Measurements from ENCODE around the gene EGR1.
"Not testable (repeated sequence)": the region's sequence is repeated elsewhere in the genome, so short reads cannot be mapped to it uniquely, and the experiment has no call there.

Gene EGR1

GRCh38 chr5:138469540-138470321 lies 4.5 kb downstream of the EGR1 start:
- DNase-seq (ENCODE audit: low spot score): peak; percentile 90

GRCh38 chr5:138470322-138471051 lies 5.2 kb downstream of the EGR1 start:
- peak; percentile 92 for DNase-seq (ENCODE audit: low spot score)

DNA sequence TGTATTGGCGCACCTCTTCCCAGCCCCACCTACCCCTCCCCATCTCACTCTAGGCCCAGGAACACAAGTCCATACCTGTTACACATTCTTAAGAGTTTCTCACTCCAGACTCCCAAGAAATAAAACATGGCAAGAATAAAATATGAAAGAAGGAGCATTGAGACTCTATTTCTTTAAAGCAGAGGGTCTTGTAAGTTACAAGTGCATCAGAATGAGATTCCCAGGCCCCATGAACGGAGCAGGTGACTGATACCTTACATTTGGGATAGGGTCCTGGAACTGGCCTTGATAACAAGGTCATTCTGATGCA lies 5.7 kb downstream of the EGR1 start:
- no peak for DNase-seq (ENCODE audit: low spot score)

GRCh38 chr5:138472353-138472752 lies 7.1 kb downstream of the EGR1 start:
- no peak for DNase-seq (ENCODE audit: low spot score)

- not testable (repeated sequence) for DNase-seq (ENCODE audit: low spot score)
These were observed 7.9 kb downstream of the EGR1 start for GRCh38 chr5:138473151-138473550.

DNA sequence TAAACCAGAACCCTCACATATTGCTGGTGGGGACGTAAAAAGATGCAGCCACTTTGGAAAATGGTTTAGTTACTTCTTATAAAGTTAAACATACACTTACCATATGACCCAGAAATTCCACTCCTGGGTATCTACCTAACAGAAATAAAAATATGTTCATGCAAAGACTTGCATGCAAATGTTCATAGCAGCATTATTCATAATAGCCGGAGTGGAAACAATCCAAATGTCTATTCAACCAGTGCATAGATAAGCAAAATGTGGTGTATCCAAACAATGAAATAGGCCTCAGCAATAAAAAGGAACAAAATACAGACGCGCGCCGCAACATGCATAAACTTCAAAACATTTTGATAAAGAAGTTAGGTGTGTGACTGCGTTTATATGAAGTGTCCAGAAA lies 11.6 kb downstream of the EGR1 start:
- no peak for DNase-seq (ENCODE audit: low spot score)

- no peak for DNase-seq (ENCODE audit: low spot score)
These were observed 17.4 kb downstream of the EGR1 start for GRCh38 chr5:138482638-138483037.

- peak; percentile 83 for DNase-seq (ENCODE audit: low spot score)
These were observed 23.2 kb downstream of the EGR1 start for GRCh38 chr5:138488481-138488945.

- DNase-seq (ENCODE audit: low spot score): no peak
These were observed 24.4 kb downstream of the EGR1 start for GRCh38 chr5:138489683-138490061.

GRCh38 chr5:138490648-138491283 lies 25.5 kb downstream of the EGR1 start:
- no peak for DNase-seq (ENCODE audit: low spot score)

DNA sequence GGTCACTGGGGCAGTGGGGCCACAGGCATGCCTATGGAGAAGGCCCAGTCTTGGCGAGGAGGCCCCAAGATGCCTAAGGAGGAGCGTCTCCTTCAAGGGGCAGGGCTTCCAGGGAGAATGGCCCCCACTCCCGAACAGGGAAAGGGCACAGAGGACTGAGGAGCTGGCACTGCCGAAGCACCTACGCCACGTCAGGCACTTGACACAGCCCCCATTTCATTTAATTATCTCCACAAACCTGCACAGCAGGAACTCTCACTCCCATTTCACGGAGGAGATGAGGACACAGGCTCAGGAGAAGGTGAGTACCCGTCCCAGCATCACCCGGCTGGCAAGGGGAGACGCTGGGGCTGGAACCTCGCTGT lies 26.0 kb downstream of the EGR1 start:
- DNase-seq (ENCODE audit: low spot score): no peak

- DNase-seq (ENCODE audit: low spot score): peak; percentile 87
These were observed 26.6 kb downstream of the EGR1 start for GRCh38 chr5:138491669-138492559.

DNA sequence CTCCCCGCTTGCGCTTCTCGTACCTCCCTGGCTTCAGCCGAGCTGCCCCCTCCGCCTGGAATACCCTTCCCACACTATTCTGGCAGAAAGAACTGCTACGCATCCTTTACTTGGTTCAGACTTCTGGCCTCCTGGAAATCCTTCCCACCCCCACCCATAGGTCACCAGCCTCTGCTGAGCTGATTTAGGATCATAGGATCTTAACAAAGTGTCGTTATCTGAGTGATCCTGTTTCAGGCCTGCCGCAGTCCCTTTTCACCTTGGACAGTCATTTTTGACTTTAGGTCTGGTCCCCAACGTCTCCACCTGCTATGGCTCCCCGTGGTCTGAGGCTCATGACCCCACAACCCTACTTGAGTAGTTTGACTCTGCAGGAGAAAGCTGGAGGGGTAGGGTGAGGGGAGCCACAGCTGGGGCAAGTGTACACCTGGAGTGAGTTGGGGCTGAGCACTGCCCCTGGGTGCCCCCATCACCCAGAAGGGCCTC lies 27.3 kb downstream of the EGR1 start:
- DNase-seq (ENCODE audit: low spot score): no peak

GRCh38 chr5:138495351-138495750 lies 30.1 kb downstream of the EGR1 start:
- no peak for DNase-seq (ENCODE audit: low spot score)

DNA sequence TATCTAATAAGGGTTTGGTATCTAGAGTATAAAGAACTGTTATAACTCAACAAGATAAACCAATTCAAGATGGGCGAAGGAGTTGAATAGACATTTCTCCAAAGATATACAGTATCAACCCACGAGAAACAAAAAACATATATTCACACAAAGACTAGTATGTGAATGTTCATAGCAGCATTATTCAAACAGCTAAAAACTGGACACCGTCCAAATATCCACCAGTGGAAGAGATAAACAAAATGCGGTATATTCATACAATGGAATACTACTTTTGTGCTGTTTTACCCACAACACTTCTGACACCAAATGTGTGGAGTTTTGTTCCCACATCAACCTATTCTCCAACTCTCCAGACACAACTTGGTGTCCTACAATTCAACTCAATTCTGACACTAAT lies 33.1 kb downstream of the EGR1 start:
- DNase-seq (ENCODE audit: low spot score): no peak

DNA sequence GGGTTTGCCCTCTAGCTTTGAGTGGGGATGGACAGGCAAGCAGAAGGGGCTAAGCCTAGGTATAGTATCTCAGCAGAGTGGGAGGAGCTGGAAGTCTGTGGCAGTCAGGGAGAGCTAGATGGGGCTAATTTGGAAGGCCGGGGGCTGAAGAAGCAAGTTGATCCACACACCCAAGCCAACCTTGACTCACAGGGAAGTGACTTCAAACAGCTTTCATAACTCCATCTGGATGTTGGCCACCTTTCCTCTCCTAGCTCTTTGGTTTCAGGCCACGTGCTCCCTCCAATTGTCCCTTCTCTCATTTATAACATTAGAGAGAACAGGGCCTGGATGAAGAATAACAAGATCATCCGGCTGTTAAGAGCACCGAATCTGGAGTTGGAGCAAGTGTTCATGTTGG lies 36.8 kb downstream of the EGR1 start:
- DNase-seq (ENCODE audit: low spot score): no peak

- no peak for DNase-seq (ENCODE audit: low spot score)
These were observed 37.2 kb downstream of the EGR1 start for GRCh38 chr5:138502521-138502920.

DNA sequence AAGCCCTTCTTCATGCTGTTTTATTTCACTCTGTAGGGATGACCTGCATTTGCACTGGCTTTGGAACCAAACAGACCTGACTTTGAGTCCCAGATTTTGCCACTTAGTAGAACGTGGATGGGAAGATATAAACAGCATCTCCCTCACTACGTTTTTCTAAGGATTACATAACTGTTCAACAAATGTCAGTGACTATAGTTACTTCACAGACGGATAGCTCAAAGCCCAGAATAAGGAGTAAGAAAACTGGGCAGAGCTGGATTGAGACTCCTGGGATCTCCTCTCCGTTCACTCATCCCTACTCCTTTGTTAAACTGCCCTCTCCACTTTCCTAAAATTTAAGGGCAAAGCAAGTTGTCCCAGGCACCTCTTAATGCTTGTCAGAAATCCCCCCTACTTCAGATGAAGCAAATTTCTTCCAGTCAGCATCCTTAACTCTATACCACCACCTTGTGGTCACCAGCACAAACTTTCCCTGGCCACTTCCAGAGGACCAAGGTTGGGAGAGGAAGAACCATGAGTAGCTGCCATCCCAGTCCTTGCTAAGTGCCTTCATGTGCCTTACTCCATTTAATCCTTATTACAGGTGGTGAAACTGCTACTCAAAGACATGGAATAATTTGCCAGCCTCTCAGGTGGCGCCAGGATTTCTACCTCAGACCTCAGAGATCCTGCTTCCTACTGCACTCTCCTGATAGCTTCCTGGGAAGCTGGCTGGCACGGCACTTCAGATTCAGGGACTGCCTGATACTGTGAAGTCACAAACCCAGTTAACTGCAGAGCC lies 38.4 kb downstream of the EGR1 start:
- peak; percentile 77 for DNase-seq (ENCODE audit: low spot score)

DNA sequence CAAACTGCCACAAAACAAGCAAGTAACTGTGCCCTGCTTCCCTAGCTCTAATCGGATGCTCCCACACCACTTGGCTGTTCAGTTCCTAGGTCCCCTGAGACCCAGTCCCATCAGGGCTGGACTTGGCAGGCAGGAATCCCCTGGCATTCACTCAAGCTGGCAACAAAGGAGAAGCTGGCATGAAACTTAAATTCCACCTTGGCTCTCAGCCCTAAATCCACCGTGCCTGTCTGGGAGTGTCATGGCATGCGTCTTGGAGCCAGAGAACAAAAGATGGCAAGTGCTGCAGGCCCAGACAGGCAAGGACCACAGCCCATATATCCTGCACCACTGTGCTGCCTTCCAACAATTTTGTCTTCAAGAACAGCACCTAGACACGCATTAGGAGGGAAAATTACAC lies 39.5 kb downstream of the EGR1 start:
- no peak for DNase-seq (ENCODE audit: low spot score)

GRCh38 chr5:138506370-138507306 lies 41.4 kb downstream of the EGR1 start:
- no peak for DNase-seq (ENCODE audit: low spot score)

Data from SW480 (cell line).